ENCODE data around the gene BAZ1A. TPM values are rescaled to one million over a fixed set of nuclear protein-coding genes. Genes with fewer than 3 reads are reported as not detected.

The BAZ1A gene
- 10 to 100 TPM; 23.1 to 29.5 (median 26.6) TPM for total RNA-seq (2021; fragmentation: NEBNext Ultra II Directional; extraction: Animal tissue kit (Norgen Biotek cat#: 25700))
- long read RNA-seq, partial matches to known transcripts, result 20 of 24 reads
- long read RNA-seq, other reads (novel, unspliced or antisense), result 4 of 24 reads

- peak; percentile 93 for DNase-seq
- H3K27me3 Mint-ChIP-seq (ENCODE audit: insufficient read depth), result peaks cover 2% of the 10 kb centered on the region; the same call in 1 of the 2 replicates
- H3K4me1 Mint-ChIP-seq (ENCODE audit: low read depth), result peaks cover 26% of the 10 kb centered on the region
- TF ChIP-seq CTCF (IDR thresholded peaks at IDR 0.05), result no peak
- peak within 1 kb of the TSS; percentile 94 for H3K27ac Mint-ChIP-seq
- H3K4me3 Mint-ChIP-seq, result peak within 1 kb of the TSS; percentile 96
- no peaks in the 10 kb centered on the region for H3K36me3 Mint-ChIP-seq (ENCODE audit: low read depth)
- no peaks in the 10 kb centered on the region for H3K9me3 Mint-ChIP-seq
These were observed at the start of gene BAZ1A for GRCh38 chr14:34875031-34875922. Gene BAZ1A (minus strand): TSS chr14:34875360. CDS start chr14:34874604, 756 bp downstream.

GRCh38 chr14:34920339-34920738 is 45.2 kb upstream of the BAZ1A start:
- no peak for TF ChIP-seq CTCF (IDR thresholded peaks at IDR 0.05)
- Mint-ChIP-seq H3K9me3 (no peaks in the 10 kb centered on the region), H3K27ac (no peak overlapping the region), H3K4me1 (ENCODE audit: low read depth) (peaks cover 9% of the 10 kb centered on the region), H3K27me3 (ENCODE audit: insufficient read depth) (no peaks in the 10 kb centered on the region; the same call in 1 of the 2 replicates), H3K36me3 (ENCODE audit: low read depth) (no peaks in the 10 kb centered on the region), H3K4me3 (no peak overlapping the region)
- peak; percentile 27 for DNase-seq

GRCh38 chr14:34913619-34914018 is 38.5 kb upstream of the BAZ1A start:
- Mint-ChIP-seq H3K4me3 (no peak overlapping the region), H3K4me1 (ENCODE audit: low read depth) (peaks cover 12% of the 10 kb centered on the region), H3K27me3 (ENCODE audit: insufficient read depth) (no peaks in the 10 kb centered on the region; the same call in 1 of the 2 replicates), H3K36me3 (ENCODE audit: low read depth) (no peaks in the 10 kb centered on the region), H3K27ac (no peak overlapping the region), H3K9me3 (no peaks in the 10 kb centered on the region)
- no peak for TF ChIP-seq CTCF (IDR thresholded peaks at IDR 0.05)
- DNase-seq, result no peak

GRCh38 chr14:34912966-34913365 is 37.8 kb upstream of the BAZ1A start:
- Mint-ChIP-seq H3K4me3 (no peak overlapping the region), H3K27ac (no peak overlapping the region), H3K27me3 (ENCODE audit: insufficient read depth) (no peaks in the 10 kb centered on the region; the same call in 1 of the 2 replicates), H3K9me3 (no peaks in the 10 kb centered on the region), H3K4me1 (ENCODE audit: low read depth) (peaks cover 12% of the 10 kb centered on the region), H3K36me3 (ENCODE audit: low read depth) (no peaks in the 10 kb centered on the region)
- DNase-seq, result no peak
- no peak for TF ChIP-seq CTCF (IDR thresholded peaks at IDR 0.05)

GRCh38 chr14:34912182-34912581 is 37.0 kb upstream of the BAZ1A start:
- TF ChIP-seq CTCF (IDR thresholded peaks at IDR 0.05), result peak; percentile 32
- no peaks in the 10 kb centered on the region; the same call in 1 of the 2 replicates for H3K27me3 Mint-ChIP-seq (ENCODE audit: insufficient read depth)
- no peaks in the 10 kb centered on the region for H3K36me3 Mint-ChIP-seq (ENCODE audit: low read depth)
- DNase-seq, result no peak
- H3K4me1 Mint-ChIP-seq (ENCODE audit: low read depth), result peaks cover 12% of the 10 kb centered on the region
- H3K27ac Mint-ChIP-seq, result no peak overlapping the region
- no peak overlapping the region for H3K4me3 Mint-ChIP-seq
- H3K9me3 Mint-ChIP-seq, result no peaks in the 10 kb centered on the region
